Activated naive CD4-positive, alpha-beta T cell treated with anti-CD3 and anti-CD28 coated beads, Interleukin-2, amount 50 U/mL, for 72 hours (primary cell): ENCODE measurements around the gene UBE3C. TPM values are rescaled to one million over a fixed set of nuclear protein-coding genes. Genes with fewer than 3 reads are reported as not detected.

Experiments used
- ATAC-seq, 2 donors: fragments of 150-1000 bp; cut with Tn5 transposase; 2 replicates each; pipeline ENCODE4 v1.10.0; 2021; ENCODE audit warnings: mild to moderate bottlenecking in 2 of 2, moderate library complexity in 2 of 2
- DNase-seq, 2 donors: peaks; one replicate each; pipeline ENCODE4 v3.0.0; 2021 to 2022; ENCODE audit warnings: low spot score in 2 of 2
- H3K27ac Mint-ChIP-seq, 2 donors: one replicate each; pipeline ENCODE4 v1.8.0; 2022; ENCODE audit warnings: mild to moderate bottlenecking in 2 of 2, mixed read lengths in 2 of 2
- H3K36me3 Mint-ChIP-seq, 2 donors: one replicate each; pipeline ENCODE4 v1.8.0; 2022; ENCODE audit warnings: mixed read lengths in 2 of 2
- H3K9me3 Mint-ChIP-seq, 2 donors: one replicate each; pipeline ENCODE4 v1.8.0; 2022; ENCODE audit warnings: mixed read lengths in 2 of 2
- total RNA-seq, 2 donors: library from RNA; stranded (reverse); gene quantifications; one replicate each; pipeline ENCODE4 v1.2.3, GENCODE V29; 2022

The UBE3C gene
- total RNA-seq, 2 donors from 2014 or later: 57.7 to 60.0 TPM

- H3K27ac Mint-ChIP-seq: no peak overlapping the region
- no peaks in the 10 kb centered on the region for H3K36me3 Mint-ChIP-seq
- H3K9me3 Mint-ChIP-seq: no peaks in the 10 kb centered on the region
- DNase-seq: no peak
- ATAC-seq: no peak
These were observed 168.4 kb downstream of the UBE3C start for GRCh38 chr7:157306846-157307838.

- peak overlapping the region in 1 of 2 donors; percentile 44 for H3K27ac Mint-ChIP-seq
- ATAC-seq (peak in 1 of 2 donors; percentile 56), DNase-seq (no peak)
- no peaks in the 10 kb centered on the region for H3K9me3 Mint-ChIP-seq
- no peaks in the 10 kb centered on the region for H3K36me3 Mint-ChIP-seq
These were observed 171.4 kb downstream of the UBE3C start for GRCh38 chr7:157309988-157310668.

GRCh38 chr7:157310676-157311185, 172.0 kb downstream of the UBE3C start:
- ATAC-seq (peak in 1 of 2 donors; percentile 34), DNase-seq (no peak)
- Mint-ChIP-seq H3K27ac (peak overlapping the region in 1 of 2 donors; percentile 44), H3K9me3 (no peaks in the 10 kb centered on the region), H3K36me3 (no peaks in the 10 kb centered on the region)

DNA sequence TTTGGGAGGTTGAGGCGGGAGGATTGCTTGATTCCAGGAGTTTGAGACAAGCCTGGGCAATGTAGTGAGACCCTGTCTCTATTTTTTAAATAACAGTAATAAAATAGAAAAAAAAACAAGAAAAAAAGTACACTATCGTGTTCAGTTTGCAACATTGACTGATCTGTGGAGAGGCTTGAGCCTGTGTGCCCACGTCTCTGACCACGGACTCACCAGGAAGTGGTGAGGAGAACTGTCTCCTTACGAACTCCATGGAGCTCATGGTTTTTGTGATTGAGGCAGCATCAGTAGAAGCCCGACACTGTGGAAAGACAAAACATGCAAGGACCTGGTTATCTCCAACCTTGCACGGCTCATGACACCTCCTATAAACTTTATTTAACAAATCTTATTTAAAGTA, 174.2 kb downstream of the UBE3C start:
- H3K27ac Mint-ChIP-seq: no peak overlapping the region
- H3K9me3 Mint-ChIP-seq: no peaks in the 10 kb centered on the region
- DNase-seq (no peak), ATAC-seq (no peak)
- no peaks in the 10 kb centered on the region for H3K36me3 Mint-ChIP-seq

GRCh38 chr7:157313645-157314044, 174.9 kb downstream of the UBE3C start:
- Mint-ChIP-seq H3K9me3 (no peaks in the 10 kb centered on the region), H3K27ac (no peak overlapping the region), H3K36me3 (no peaks in the 10 kb centered on the region)
- no peak for ATAC-seq
- no peak for DNase-seq

DNA sequence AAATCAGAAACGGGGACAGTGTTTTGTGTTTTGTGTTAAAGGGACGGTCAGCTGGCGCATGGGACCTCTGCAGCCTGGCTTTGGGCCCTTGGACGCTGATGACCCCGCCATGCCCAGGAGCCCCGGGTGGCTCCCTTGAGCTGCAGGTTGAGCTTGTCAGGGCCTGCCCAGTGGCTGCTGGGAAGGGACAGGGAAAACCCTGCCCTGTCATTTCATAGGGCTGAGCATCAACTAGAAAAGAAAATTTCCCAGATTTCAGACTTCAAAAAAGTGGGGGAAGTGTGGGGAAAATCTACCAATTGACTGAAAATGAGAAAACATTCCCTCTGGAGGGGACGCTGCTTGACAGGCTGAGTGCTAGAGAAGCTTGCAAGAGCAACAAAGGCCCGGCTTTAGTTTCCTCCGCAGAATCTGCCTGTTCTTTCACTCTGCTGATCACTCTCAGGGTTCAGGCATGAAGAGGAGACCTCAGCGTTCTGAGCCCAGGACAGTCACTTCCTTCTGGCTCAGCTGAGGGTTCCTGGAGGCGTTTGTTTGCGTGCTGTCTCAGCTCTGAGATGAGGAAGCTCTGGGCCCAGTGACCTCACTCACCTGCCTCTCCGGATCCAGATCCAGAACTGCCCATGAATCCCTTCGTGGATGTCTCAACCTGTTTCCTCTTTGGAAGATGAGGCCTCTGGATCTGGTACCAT, 179.4 kb downstream of the UBE3C start:
- H3K9me3 Mint-ChIP-seq: no peaks in the 10 kb centered on the region
- peak; percentile 92 to 97 for ATAC-seq
- DNase-seq: peak in 1 of 2 donors; percentile 14
- no peaks in the 10 kb centered on the region for H3K36me3 Mint-ChIP-seq
- peak overlapping the region; percentile 54 to 90 for H3K27ac Mint-ChIP-seq

Other genes starting within 250 kb of the UBE3C start
- gene LMBR1, start 245.7 kb upstream of the UBE3C start, total RNA-seq: 10 to 100 TPM; 28.3 to 52.4 TPM
- gene NOM1, start 189.2 kb upstream of the UBE3C start, total RNA-seq: 10 to 100 TPM; 29.2 to 45.2 TPM
- under 1 TPM in 1 of 2 donors, not detected in 1; 0.12 TPM for gene MNX1, start 128.3 kb upstream of the UBE3C start, total RNA-seq
- gene DNAJB6, start 198.1 kb downstream of the UBE3C start, total RNA-seq: 10 to 100 TPM; 71.7 to 74.9 TPM